Transverse colon (tissue), 4 donors: Measurements from ENCODE around the gene SEC31A.

Experiments
- CTCF ChIP-seq, 5 experiments: fragments of 200-600 bp in 3 of 5; fragments of 450-650 bp in 2 of 5; sonication (generic) in 3 of 5; IDR thresholded peaks; 1 replicate in 2 of 5; 2 replicates in 3 of 5; pipeline ENCODE4 v1.5.1; 2016 to 2017; ENCODE audit warnings: antibody characterized with exemption in 5 of 5, inconsistent platforms in 3 of 5, mild to moderate bottlenecking in 2 of 5, moderate library complexity in 1 of 5
- EP300 ChIP-seq: sonication (generic); formaldehyde crosslinking; IDR thresholded peaks from one replicate; pipeline ENCODE4 v1.6.1; 2017; ENCODE audit warnings: antibody characterized with exemption, low read depth
- POLR2A ChIP-seq: fragments of 450-650 bp; IDR thresholded peaks from one replicate; pipeline ENCODE4 v1.6.1; 2016; ENCODE audit warnings: antibody characterized with exemption, mild to moderate bottlenecking, moderate library complexity
- POLR2AphosphoS5 ChIP-seq, 3 donors: sonication (generic); formaldehyde crosslinking; IDR thresholded peaks; one replicate each; pipeline ENCODE4 v1.6.1; 2016; ENCODE audit warnings: antibody characterized with exemption in 3 of 3

- TF ChIP-seq CTCF (IDR thresholded peaks at IDR 0.05), result no peak
- TF ChIP-seq POLR2AphosphoS5 (IDR thresholded peaks at IDR 0.05), result no peak
- TF ChIP-seq POLR2A, result no peak
- no peak for TF ChIP-seq EP300
Observed at GRCh38 chr4:82899374-82900065, 8.6 kb upstream of the SEC31A start.
